Ishikawa (cell line): ENCODE measurements around the gene PDGFB.

ENCODE experiments used
- CEBPB ChIP-seq: IDR thresholded peaks from 2 replicates; pipeline ENCODE4 v1.6.1; 2012
- EP300 ChIP-seq: IDR thresholded peaks from 2 replicates; pipeline ENCODE4 v1.6.1; 2012; ENCODE audit warnings: borderline replicate concordance
- RAD21 ChIP-seq: IDR thresholded peaks from 2 replicates; pipeline ENCODE4 v1.6.1; 2012; ENCODE audit warnings: low read depth
- REST ChIP-seq: IDR thresholded peaks from 2 replicates; pipeline ENCODE4 v1.6.1; 2012; ENCODE audit warnings: low read depth, mild to moderate bottlenecking
- TAF1 ChIP-seq: IDR thresholded peaks from 2 replicates; pipeline ENCODE4 v1.6.1; 2012; ENCODE audit warnings: low read depth, mild to moderate bottlenecking
- TEAD4 ChIP-seq: IDR thresholded peaks from 2 replicates; pipeline ENCODE4 v1.6.1; 2012
- USF1 ChIP-seq: IDR thresholded peaks from 2 replicates; pipeline ENCODE4 v1.6.1; 2012
- ZBTB7A ChIP-seq: IDR thresholded peaks from 2 replicates; pipeline ENCODE4 v1.6.1; 2012; ENCODE audit warnings: low read depth

- TF ChIP-seq REST (no peak), EP300 (peak; percentile 75), CEBPB (no peak), RAD21 (no peak), TEAD4 (peak; percentile 73), ZBTB7A (no peak), USF1 (no peak), TAF1 (no peak)
Measured at GRCh38 chr22:39207141-39208012, 37.4 kb downstream of the PDGFB start.
